ENCODE data around the gene C10orf62. TPM values are rescaled to one million over a fixed set of nuclear protein-coding genes. Genes with fewer than 3 reads are reported as not detected.
"Not testable (repeated sequence)": the region's sequence is repeated elsewhere in the genome, so short reads cannot be mapped to it uniquely, and the experiment has no call there.

C10orf62 gene
- total and polyA plus RNA-seq, 8 donors: not detected

DNA sequence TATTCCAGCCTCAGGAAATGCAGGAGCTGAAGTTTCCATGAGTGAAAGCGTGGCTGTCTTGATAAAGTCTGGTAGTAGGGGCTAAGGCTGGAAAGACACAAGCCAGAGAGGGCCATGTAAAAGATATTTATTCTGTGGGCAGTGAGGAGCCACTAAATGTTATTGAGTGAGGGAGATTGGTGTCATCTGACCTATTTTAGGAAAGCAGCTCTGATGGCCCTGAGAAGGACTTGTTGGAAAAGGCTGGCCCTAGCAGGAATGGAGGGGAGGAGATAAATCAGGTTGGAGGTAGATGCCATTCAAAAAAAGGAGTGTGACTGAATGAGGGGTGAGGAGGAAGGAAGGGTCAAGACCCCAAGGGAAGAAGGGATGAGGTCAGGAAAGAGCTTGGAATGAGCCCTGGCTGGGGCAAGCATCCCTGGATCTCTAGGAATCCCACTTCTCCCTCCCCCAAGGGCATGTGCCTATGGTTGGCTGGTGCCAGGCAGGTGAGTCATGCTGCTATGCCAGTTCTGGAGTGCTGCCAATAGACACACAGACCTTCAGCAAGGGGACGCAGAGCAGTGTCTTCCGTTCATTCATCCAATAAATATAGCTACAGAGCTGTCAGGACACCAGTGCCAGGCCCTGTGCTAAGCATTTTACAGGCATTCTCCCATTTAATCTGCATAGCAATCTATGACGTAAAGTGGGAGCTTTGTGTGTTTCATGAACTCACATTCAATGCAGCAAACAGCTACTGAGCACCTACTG is 15.0 kb upstream of the C10orf62 start:
- intact Hi-C loops (cut with DNase I; ENCODE audit: low total_unique reads): no loop called here

DNA sequence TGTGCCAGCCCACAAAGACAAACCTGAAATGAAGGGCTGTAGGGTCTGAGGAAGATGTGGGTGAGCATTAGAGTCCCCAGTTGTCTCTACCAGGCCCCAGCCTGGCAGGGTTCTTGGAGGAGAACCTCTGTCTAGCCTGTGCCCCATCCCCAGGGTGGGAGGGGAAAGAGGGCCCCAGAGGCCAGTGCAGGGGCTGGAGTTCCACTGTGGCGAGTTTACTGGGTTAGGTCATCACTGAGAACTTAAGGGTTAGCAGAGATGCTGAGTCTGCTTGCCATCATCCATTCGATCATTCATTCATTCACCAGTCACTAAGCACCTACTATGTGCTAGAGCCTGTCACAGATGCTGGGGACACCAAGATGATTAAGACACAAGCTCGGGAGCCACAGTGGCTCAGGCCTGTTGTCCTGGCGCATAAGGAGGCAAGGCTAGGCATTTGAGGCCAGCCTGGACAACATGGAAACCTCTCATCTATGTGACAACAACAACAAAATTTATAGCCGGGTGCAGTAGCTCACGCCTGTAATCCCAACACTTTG is 14.3 kb upstream of the C10orf62 start:
- peaks cover 6 to 14% (median 10%) of the 10 kb centered on the region in 4 donors for H3K36me3 ChIP-seq
- WGBS, 5 donors: 88 to 91% (median 89%) methylated on average over 5 to 6 of the region's 6 CpGs
- intact Hi-C loops (cut with DNase I; ENCODE audit: low total_unique reads): no loop called here
- no peak overlapping the region for H3K27ac ChIP-seq
- H3K9me3 ChIP-seq: no peaks in the 10 kb centered on the region
- DNase-seq: no peak
- H3K4me1 ChIP-seq: peaks cover 15 to 31% (median 20%) of the 10 kb centered on the region in 4 donors
- no peak for TF ChIP-seq EP300 (IDR thresholded peaks at IDR 0.05)
- no peak for TF ChIP-seq POLR2AphosphoS5 (IDR thresholded peaks at IDR 0.05)
- TF ChIP-seq, protein P1, sequence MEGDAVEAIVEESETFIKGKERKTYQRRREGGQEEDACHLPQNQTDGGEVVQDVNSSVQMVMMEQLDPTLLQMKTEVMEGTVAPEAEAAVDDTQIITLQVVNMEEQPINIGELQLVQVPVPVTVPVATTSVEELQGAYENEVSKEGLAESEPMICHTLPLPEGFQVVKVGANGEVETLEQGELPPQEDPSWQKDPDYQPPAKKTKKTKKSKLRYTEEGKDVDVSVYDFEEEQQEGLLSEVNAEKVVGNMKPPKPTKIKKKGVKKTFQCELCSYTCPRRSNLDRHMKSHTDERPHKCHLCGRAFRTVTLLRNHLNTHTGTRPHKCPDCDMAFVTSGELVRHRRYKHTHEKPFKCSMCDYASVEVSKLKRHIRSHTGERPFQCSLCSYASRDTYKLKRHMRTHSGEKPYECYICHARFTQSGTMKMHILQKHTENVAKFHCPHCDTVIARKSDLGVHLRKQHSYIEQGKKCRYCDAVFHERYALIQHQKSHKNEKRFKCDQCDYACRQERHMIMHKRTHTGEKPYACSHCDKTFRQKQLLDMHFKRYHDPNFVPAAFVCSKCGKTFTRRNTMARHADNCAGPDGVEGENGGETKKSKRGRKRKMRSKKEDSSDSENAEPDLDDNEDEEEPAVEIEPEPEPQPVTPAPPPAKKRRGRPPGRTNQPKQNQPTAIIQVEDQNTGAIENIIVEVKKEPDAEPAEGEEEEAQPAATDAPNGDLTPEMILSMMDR (IDR thresholded peaks at IDR 0.05): no peak
- no peak for TF ChIP-seq POLR2A (IDR thresholded peaks at IDR 0.05)
- H3K4me3 ChIP-seq: no peak overlapping the region
- H3K27me3 ChIP-seq: peaks cover 0 to 14% (median 0%) of the 10 kb centered on the region in 3 donors

More for the DNA sequence above, 15.0 kb upstream of the C10orf62 start:
- Histone ChIP-seq H3K4me3 (no peak overlapping the region), H3K4me1 (peaks cover 15 to 31% (median 20%) of the 10 kb centered on the region in 4 donors), H3K36me3 (peaks cover 8 to 21% (median 17%) of the 10 kb centered on the region in 4 donors), H3K27me3 (peaks cover 0 to 14% (median 0%) of the 10 kb centered on the region in 3 donors), H3K27ac (peak overlapping the region in 1 of 5 donors; percentile 27), H3K9me3 (no peaks in the 10 kb centered on the region)
- 45 to 71% (median 50%) methylated on average over 2 to 4 of the region's 4 CpGs for WGBS, 5 donors
- peak; percentile 74 to 80 for DNase-seq
- TF ChIP-seq EP300 (IDR thresholded peaks at IDR 0.05) (no peak), POLR2A (IDR thresholded peaks at IDR 0.05) (no peak), POLR2AphosphoS5 (IDR thresholded peaks at IDR 0.05) (peak in 2 of 3 donors; percentile 7 to 75)
- TF ChIP-seq, protein P1 (IDR thresholded peaks at IDR 0.05): no peak

DNA sequence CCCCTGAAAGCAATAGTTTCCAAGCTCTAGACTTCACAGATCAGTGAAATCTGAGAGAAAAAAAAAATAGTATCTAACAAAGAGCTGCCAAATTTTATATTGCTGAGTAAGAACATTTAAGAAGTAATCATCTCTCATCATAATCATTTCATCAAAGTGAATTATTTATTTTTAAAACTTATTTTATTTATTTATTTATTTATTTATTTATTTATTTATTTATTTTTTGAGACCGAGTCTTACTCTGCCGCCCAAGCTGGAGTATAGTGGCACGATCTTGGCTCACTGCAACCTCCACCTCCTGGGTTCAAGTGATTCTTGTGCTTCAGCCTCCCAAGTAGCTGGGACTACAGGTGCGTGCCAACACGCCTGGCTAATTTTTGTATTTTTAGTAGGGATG is 13.0 kb upstream of the C10orf62 start:
- H3K27ac ChIP-seq; H3K9me3 ChIP-seq; H3K4me3 ChIP-seq; DNase-seq; intact Hi-C loops (cut with DNase I; ENCODE audit: low total_unique reads); H3K36me3 ChIP-seq: not testable (repeated sequence)
- H3K4me1 ChIP-seq: peaks cover 10 to 25% (median 14%) of the 10 kb centered on the region in 4 donors
- peaks cover 0 to 14% (median 0%) of the 10 kb centered on the region in 3 donors for H3K27me3 ChIP-seq
- WGBS, 5 donors: 37 to 77% (median 62%) methylated on average over 5 of the region's 5 CpGs

DNA sequence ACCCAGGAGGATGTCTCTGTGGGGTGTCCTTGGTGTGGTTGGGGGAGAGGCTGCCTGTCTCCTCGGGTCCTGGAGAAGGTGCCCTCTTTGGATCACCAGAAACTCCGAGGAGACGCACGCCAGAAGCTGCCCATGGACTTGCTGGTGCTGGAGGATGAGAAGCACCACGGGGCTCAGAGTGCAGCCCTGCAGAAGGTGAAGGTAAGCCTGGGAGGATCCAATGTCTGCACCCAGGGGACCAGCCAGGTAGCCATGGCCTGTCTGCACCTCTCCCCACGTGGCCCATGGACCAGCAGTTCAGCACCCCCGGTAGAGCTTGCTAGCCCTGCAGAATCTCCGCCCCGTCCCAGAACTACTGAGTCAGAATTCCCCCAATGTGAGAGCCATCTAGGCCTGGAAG is 11.8 kb upstream of the C10orf62 start:
- no peak for DNase-seq
- intact Hi-C loops (cut with DNase I; ENCODE audit: low total_unique reads): no loop called here
- peaks cover 0 to 13% (median 4%) of the 10 kb centered on the region in 4 donors for H3K4me1 ChIP-seq
- peaks cover 0 to 14% (median 0%) of the 10 kb centered on the region in 3 donors for H3K27me3 ChIP-seq
- TF ChIP-seq POLR2AphosphoS5 (IDR thresholded peaks at IDR 0.05) (no peak), POLR2A (IDR thresholded peaks at IDR 0.05) (no peak), EP300 (IDR thresholded peaks at IDR 0.05) (no peak)
- TF ChIP-seq, protein P1 (IDR thresholded peaks at IDR 0.05): no peak
- 70 to 86% (median 79%) methylated on average over 7 to 9 of the region's 9 CpGs for WGBS, 5 donors
- H3K9me3 ChIP-seq: no peaks in the 10 kb centered on the region
- H3K4me3 ChIP-seq: no peak overlapping the region
- H3K27ac ChIP-seq: no peak overlapping the region
- no peaks in the 10 kb centered on the region for H3K36me3 ChIP-seq

All from stomach (tissue), 9 donors.